Measurements from ENCODE around the gene SPDYE5.

Gene SPDYE5

DNA sequence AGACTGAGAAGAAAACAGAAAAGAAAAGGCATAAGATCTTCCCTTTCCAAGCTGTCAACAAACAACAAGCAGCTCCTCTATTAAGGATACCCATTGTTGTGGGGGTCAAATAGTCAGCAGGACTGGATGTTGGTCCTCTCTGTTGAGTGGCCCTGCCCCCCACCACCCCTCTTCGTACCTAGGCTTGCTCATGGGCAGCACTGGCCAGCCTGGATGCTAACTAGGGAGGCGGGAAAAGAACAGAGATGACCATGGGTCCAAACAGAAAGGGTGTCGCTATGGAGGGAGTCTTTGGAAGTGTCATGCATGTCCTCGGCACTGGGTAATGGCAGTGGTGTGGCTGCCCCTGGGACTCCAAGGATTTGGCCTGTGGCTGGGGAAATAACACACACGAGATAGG is 45.6 kb downstream of the SPDYE5 start:
- no peak for DNase-seq

DNA sequence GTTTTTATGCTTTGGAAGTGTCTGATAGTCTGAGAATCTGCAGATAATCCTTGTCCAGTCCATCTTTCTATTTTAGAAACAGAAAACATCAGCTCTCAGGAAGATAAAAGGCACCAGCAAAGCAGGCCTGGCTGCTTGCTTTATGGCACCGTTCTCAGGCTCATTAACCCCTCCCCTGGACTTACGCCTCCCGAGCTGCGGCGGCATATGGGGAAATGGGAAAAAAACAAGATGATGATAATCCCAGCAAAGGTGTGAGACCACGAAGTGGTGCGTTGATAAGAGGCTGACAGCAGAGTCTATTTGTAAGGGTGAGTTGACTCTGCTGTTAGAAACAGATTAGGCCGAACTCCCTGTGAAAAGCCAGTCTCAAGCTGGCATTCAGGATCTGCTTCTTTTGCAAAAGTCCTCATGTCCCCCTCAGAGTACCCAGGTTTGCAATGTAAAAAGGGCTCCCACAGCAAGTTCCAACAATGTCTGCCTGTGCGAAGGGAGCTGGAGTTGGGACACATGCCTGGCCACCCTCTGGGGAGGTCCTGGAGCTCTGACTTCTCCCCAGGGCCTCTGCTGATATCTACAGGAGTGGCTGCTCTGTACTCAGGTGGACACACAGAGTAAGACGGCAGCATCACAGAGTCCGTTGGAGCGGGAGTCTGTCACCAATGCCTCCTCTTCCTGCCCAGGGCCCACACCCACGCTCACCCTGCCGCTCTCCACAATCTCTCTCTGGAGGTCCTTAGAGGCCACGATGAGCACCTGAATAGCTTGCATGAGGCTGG is 54.3 kb downstream of the SPDYE5 start:
- no peak for DNase-seq

Data from CD4-positive, alpha-beta T cell treated with Interferon gamma for 1 hour (primary cell).